HG03432 (cell line): ENCODE data around the gene SPI1.
A peak's percentile ranks its signal among the peaks of the same experiment; 100 is the strongest.

Experiments used
- ATAC-seq: cut with Tn5 transposase; IDR thresholded peaks from one replicate; pipeline ENCODE4 v1.9.1; 2021; ENCODE audit warnings: mild to moderate bottlenecking, moderate library complexity; ENCODE audit not compliant: unreplicated experiment

SPI1 gene

GRCh38 chr11:47407746-47408590, 29.6 kb upstream of the SPI1 start, which contains the start of gene SLC39A13:
TSS of gene SLC39A13 (plus strand) at chr11:47408590. CDS start at chr11:47410095, 1,505 bp downstream.
- peak; percentile 88 for ATAC-seq

GRCh38 chr11:47406896-47407745, 28.8 kb upstream of the SPI1 start:
- no peak for ATAC-seq

- no peak for ATAC-seq
These were observed 25.2 kb upstream of the SPI1 start for GRCh38 chr11:47403571-47403970.

- no peak for ATAC-seq
These were observed 24.8 kb upstream of the SPI1 start for GRCh38 chr11:47403135-47403534.

GRCh38 chr11:47400768-47401279, 22.5 kb upstream of the SPI1 start:
- ATAC-seq = peak; percentile 78

GRCh38 chr11:47399860-47400767, 21.8 kb upstream of the SPI1 start:
- ATAC-seq = peak; percentile 60

GRCh38 chr11:47398551-47398950, 20.2 kb upstream of the SPI1 start:
- no peak for ATAC-seq

GRCh38 chr11:47398011-47398410, 19.7 kb upstream of the SPI1 start:
- ATAC-seq = no peak

GRCh38 chr11:47396049-47396320, 17.6 kb upstream of the SPI1 start:
- ATAC-seq = no peak

GRCh38 chr11:47395223-47396048, 17.1 kb upstream of the SPI1 start:
- no peak for ATAC-seq

- ATAC-seq = peak; percentile 75
These were observed 16.2 kb upstream of the SPI1 start for GRCh38 chr11:47394322-47395222.

- ATAC-seq = no peak
These were observed 15.6 kb upstream of the SPI1 start for GRCh38 chr11:47394050-47394321.

- no peak for ATAC-seq
These were observed 15.1 kb upstream of the SPI1 start for GRCh38 chr11:47393163-47394049.

- no peak for ATAC-seq
These were observed 14.3 kb upstream of the SPI1 start for GRCh38 chr11:47392546-47393162.

GRCh38 chr11:47391711-47392432, 13.5 kb upstream of the SPI1 start:
- ATAC-seq = no peak

GRCh38 chr11:47391077-47391583, 12.8 kb upstream of the SPI1 start:
- ATAC-seq = no peak

- ATAC-seq = no peak
These were observed 12.0 kb upstream of the SPI1 start for GRCh38 chr11:47390422-47390760.
